ENCODE data around the gene CDRT15.

- TF ChIP-seq, protein P1, sequence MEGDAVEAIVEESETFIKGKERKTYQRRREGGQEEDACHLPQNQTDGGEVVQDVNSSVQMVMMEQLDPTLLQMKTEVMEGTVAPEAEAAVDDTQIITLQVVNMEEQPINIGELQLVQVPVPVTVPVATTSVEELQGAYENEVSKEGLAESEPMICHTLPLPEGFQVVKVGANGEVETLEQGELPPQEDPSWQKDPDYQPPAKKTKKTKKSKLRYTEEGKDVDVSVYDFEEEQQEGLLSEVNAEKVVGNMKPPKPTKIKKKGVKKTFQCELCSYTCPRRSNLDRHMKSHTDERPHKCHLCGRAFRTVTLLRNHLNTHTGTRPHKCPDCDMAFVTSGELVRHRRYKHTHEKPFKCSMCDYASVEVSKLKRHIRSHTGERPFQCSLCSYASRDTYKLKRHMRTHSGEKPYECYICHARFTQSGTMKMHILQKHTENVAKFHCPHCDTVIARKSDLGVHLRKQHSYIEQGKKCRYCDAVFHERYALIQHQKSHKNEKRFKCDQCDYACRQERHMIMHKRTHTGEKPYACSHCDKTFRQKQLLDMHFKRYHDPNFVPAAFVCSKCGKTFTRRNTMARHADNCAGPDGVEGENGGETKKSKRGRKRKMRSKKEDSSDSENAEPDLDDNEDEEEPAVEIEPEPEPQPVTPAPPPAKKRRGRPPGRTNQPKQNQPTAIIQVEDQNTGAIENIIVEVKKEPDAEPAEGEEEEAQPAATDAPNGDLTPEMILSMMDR (IDR thresholded peaks at IDR 0.05) = no peak
- no peak for TF ChIP-seq POLR2A (IDR thresholded peaks at IDR 0.05)
Measured at GRCh38 chr17:14206891-14207290, 29.8 kb downstream of the CDRT15 start.

All from heart left ventricle (tissue), 13 donors.